ENCODE measurements around the gene UFM1.

DNA sequence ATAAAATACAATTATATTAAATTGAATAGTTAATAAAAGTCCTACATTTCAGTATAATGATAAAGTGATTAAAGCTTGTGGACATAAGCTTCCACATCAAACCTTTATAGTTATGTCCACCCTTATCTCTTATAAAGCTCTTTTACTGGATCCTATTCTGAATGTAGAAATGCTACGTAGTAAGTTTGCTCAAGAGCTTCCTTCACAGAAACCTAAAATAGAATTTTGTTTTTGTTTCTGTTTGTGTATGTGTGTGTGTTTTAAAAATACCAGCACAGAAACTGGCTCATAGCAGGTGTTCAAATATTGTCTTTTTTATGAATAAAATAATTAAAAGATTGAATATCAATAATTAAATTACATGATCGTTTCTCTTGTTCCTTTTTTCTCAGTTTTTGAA is 21.0 kb upstream of the UFM1 start:
- TF ChIP-seq, protein P1, sequence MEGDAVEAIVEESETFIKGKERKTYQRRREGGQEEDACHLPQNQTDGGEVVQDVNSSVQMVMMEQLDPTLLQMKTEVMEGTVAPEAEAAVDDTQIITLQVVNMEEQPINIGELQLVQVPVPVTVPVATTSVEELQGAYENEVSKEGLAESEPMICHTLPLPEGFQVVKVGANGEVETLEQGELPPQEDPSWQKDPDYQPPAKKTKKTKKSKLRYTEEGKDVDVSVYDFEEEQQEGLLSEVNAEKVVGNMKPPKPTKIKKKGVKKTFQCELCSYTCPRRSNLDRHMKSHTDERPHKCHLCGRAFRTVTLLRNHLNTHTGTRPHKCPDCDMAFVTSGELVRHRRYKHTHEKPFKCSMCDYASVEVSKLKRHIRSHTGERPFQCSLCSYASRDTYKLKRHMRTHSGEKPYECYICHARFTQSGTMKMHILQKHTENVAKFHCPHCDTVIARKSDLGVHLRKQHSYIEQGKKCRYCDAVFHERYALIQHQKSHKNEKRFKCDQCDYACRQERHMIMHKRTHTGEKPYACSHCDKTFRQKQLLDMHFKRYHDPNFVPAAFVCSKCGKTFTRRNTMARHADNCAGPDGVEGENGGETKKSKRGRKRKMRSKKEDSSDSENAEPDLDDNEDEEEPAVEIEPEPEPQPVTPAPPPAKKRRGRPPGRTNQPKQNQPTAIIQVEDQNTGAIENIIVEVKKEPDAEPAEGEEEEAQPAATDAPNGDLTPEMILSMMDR (IDR thresholded peaks at IDR 0.05), result no peak
- no peak for TF ChIP-seq POLR2A (IDR thresholded peaks at IDR 0.05)
